ENCODE data around the gene RFX1.

RFX1 gene

DNA sequence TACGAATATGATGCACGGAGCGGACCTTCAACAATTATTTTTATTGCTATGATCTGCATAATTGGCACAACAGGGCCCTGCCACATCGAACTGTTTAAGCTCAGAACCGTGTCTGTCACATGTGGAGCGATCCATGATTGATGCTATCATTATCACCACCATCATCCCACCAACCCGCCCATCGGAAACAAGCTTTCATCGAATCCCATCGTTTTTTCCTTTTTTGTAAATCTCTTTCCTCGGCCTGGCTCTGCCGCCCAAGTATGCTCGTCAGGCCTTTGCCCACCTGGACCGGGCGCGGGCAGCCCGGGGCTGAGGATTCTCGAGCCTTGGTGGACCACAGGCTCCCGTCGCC lies 54.3 kb downstream of the RFX1 start:
- DNase-seq (ENCODE audit: low read depth) = no peak
- peak overlapping the region; percentile 66 for H3K4me3 ChIP-seq (ENCODE audit: control insufficient read depth, low read depth, low read length)
- TF ChIP-seq, protein P1, sequence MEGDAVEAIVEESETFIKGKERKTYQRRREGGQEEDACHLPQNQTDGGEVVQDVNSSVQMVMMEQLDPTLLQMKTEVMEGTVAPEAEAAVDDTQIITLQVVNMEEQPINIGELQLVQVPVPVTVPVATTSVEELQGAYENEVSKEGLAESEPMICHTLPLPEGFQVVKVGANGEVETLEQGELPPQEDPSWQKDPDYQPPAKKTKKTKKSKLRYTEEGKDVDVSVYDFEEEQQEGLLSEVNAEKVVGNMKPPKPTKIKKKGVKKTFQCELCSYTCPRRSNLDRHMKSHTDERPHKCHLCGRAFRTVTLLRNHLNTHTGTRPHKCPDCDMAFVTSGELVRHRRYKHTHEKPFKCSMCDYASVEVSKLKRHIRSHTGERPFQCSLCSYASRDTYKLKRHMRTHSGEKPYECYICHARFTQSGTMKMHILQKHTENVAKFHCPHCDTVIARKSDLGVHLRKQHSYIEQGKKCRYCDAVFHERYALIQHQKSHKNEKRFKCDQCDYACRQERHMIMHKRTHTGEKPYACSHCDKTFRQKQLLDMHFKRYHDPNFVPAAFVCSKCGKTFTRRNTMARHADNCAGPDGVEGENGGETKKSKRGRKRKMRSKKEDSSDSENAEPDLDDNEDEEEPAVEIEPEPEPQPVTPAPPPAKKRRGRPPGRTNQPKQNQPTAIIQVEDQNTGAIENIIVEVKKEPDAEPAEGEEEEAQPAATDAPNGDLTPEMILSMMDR (IDR thresholded peaks at IDR 0.05; ENCODE audit: control insufficient read depth, insufficient read depth, low read depth, low read length, missing control alignments) = no peak

DNA sequence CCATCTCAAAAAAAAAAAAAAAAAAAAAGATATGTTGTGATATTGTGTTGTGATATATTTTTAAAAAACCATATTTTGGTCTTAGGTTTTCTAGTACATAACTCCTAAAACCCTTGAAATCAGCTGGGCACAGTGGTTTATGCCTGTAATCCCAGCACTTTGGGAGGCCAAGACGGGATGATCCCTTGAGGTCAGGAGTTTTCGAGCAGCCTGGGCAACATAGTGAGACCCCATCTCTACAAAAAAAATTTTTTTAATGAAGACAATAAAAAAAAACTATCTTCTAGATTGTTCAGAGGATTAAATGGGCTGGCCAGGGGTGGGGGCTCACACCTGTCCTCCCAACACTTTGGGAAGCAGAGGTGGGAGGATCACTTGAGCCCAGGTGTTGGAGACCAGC lies 55.1 kb downstream of the RFX1 start:
- no peak for DNase-seq (ENCODE audit: low read depth)
- no peak overlapping the region for H3K4me3 ChIP-seq (ENCODE audit: control insufficient read depth, low read depth, low read length)
- TF ChIP-seq, protein P1 (IDR thresholded peaks at IDR 0.05; ENCODE audit: control insufficient read depth, insufficient read depth, low read depth, low read length, missing control alignments) = no peak

DNA sequence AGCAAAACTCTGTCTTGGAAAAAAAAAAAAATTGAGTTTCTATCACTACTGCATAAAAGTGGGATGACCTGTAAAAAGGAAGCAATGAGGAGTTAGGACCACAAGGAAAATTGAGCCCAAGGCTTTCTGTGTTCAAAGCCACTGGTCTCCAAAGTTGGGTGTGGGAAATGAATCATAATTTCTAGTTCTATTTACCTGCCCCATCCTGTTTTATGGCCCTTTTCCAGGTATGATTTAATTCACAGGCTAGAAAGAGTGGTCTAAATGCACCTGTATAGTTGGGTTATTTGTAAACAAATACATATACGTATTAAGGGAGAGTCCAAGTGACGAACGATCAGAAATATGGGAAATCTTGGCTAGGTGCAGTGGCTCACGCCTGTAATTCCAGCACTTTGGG lies 59.7 kb downstream of the RFX1 start:
- TF ChIP-seq, protein P1 (IDR thresholded peaks at IDR 0.05; ENCODE audit: control insufficient read depth, insufficient read depth, low read depth, low read length, missing control alignments) = no peak

DNA sequence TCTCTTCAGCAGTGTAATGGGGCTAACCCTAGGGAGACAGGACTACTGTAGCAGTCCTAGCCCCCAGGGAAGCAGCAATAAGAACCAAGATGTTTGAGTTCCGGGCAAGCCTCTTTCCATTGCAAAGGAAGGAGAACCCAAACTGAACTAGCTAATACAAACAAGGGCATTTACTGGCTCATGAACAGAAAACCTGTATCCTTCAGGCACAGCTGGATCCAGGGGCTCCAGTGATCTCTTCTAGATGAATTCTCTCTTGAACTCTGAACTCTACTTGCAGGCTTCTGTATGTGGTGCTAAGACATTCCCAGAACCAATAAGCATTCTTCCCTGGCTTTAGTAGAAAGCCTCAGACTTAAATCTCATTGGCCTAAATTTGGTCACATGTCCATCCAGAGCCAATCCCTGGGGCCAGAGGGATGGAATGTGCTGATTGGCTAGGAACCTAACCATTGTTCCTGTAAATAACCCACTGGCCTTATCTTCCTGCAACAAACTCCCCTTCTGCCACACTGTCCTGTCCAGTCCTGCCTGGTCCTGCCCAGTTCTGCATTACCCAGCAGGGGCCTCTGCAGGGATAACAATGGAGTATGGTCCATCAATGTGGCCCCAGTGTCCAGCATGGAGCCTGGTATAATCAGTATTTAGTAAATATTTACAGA lies 64.0 kb downstream of the RFX1 start:
- no peak overlapping the region for H3K4me3 ChIP-seq (ENCODE audit: control insufficient read depth, low read depth, low read length)
- DNase-seq (ENCODE audit: low read depth) = no peak
- TF ChIP-seq, protein P1 (IDR thresholded peaks at IDR 0.05; ENCODE audit: control insufficient read depth, insufficient read depth, low read depth, low read length, missing control alignments) = no peak

More for the DNA sequence above, 59.7 kb downstream of the RFX1 start:
- DNase-seq (ENCODE audit: low read depth) = no peak
- H3K4me3 ChIP-seq (ENCODE audit: control insufficient read depth, low read depth, low read length) = no peak overlapping the region

DNA sequence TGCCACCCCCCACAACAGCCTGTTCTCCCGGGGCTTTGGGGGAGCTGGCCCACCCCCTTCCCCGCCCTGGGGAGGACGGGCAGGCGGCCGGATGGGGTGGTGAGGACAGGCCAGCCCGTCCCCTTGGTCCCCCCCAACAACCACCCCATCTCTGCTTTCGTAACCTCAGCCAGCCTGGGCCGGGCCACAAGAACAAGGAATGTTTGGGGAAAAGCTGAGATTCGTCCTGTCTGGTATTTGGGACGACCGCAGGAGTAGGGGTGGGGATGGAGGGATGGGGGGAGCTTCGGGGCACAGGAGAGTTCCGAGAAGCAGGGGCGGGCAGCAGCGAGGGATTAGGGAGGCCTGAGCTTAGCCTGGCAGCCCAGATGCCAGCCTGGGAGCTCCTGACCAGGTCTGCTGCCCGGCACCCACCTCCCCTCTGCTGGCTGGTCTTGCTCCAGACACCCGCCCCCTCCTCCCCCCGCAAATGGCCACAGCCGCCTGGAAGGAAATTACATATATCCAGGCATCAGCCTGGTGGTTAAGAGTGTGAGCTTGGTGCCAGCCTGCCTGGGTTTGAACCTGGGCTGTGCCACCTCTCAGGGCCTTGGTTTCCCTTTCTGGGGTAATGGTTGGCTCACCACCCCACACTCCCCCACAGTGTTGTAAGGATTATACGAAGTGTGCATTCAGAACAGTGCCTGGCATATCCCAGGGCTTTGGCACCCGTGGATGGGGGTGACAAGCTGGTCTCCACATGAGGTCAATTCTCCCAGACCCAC lies 67.6 kb downstream of the RFX1 start, which contains the start of gene PODNL1:
Gene PODNL1, minus strand, starts transcription at position 117 of the 764 bp plus-strand sequence. CDS start 236 bp downstream, outside the sequence.
- peak; percentile 51 for DNase-seq (ENCODE audit: low read depth)
- peak within 1 kb of the TSS; percentile 58 for H3K4me3 ChIP-seq (ENCODE audit: control insufficient read depth, low read depth, low read length)
- TF ChIP-seq, protein P1 (IDR thresholded peaks at IDR 0.05; ENCODE audit: control insufficient read depth, insufficient read depth, low read depth, low read length, missing control alignments) = no peak

DNA sequence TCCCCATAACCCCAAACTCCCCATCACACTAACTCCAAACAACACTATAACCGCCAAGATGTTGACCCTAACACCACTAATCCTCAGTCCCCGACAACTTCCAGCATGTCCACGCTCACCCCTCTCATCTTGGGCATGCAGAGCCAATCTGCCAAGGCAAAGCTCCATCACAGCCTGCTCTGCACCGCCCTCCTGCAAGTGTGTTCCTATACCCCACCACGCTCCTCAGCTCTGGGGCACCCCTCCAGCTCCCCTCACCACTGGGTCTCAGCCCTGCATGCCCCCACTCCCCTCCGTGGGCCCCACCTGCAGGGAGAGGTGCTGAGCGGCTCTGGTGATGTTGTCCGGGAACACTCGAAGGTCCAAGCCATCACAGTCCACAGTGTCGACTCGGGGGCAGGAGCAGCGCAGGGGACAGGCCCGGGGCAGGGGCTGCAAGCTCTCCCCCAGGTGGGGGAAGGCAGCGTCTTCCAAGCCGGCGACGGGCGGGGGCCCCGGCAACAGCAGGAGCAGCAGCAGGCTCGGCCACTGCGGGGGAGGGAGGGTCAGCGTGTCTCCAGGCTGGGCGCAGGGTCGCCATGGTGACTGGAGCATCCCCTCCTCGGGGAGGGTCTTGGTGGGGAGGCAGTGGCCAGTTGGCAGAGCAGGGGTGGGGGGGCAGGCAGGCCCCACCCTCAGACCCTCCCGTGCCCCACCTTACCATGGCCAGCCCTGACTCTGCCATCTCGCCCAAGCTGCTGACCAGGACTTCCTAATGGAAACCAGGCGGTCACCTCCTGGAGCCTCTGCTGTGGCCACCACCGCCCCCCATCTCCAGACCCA lies 68.4 kb downstream of the RFX1 start:
- peak overlapping the region; percentile 58 for H3K4me3 ChIP-seq (ENCODE audit: control insufficient read depth, low read depth, low read length)
- DNase-seq (ENCODE audit: low read depth) = no peak
- TF ChIP-seq, protein P1 (IDR thresholded peaks at IDR 0.05; ENCODE audit: control insufficient read depth, insufficient read depth, low read depth, low read length, missing control alignments) = no peak

All from AG09309 (cell line).